HepG2 (cell line): ENCODE data around the gene NKAIN4.

Experiments
- CTCF ChIP-seq: sonication (generic); formaldehyde crosslinking; IDR thresholded peaks from 2 replicates; pipeline ENCODE4 v1.5.0; 2020; ENCODE audit warnings: mild to moderate bottlenecking, missing genetic modification reagents, moderate library complexity
- FOXJ3 ChIP-seq: sonication (generic); formaldehyde crosslinking; IDR thresholded peaks from 2 replicates; pipeline ENCODE4 v1.4.0; 2020; ENCODE audit warnings: missing genetic modification reagents, mild to moderate bottlenecking, borderline replicate concordance
- MAFK ChIP-seq, 2 experiments: IDR thresholded peaks in 1 of 2; conservative IDR thresholded peaks in 1 of 2; 2 replicates each; pipeline ENCODE4 v1.6.1; 2011; ENCODE audit warnings: improper control_type of control experiment in 2 of 2, low read length in 2 of 2
- PHB2 ChIP-seq: fragments of 450-650 bp; IDR thresholded peaks from 2 replicates; pipeline ENCODE4 v1.6.1; 2018; ENCODE audit not compliant: partially characterized antibody
- POLR2A ChIP-seq, 2 experiments: IDR thresholded peaks; 2 replicates each; pipeline ENCODE4 v1.6.1; 2011; ENCODE audit warnings: low read depth in 2 of 2, low read length in 2 of 2, mild to moderate bottlenecking in 1 of 2, moderate library complexity in 1 of 2; ENCODE audit not compliant: insufficient read depth in 1 of 2
- TFAP4 ChIP-seq: sonication (generic); IDR thresholded peaks from 2 replicates; pipeline ENCODE4 v1.6.1; 2016; ENCODE audit warnings: low read depth, borderline replicate concordance
- UBTF ChIP-seq: sonication (generic); formaldehyde crosslinking; IDR thresholded peaks from 2 replicates; pipeline ENCODE4 v1.4.0; 2020; ENCODE audit warnings: mild to moderate bottlenecking, missing genetic modification reagents
- ZNF274 ChIP-seq: sonication (generic); formaldehyde crosslinking; IDR thresholded peaks from 2 replicates; pipeline ENCODE4 v1.5.1; 2020; ENCODE audit warnings: mild to moderate bottlenecking, missing genetic modification reagents
- ZNF431 ChIP-seq: sonication (generic); formaldehyde crosslinking; IDR thresholded peaks from 2 replicates; pipeline ENCODE4 v1.9.0; 2022; ENCODE audit warnings: missing genetic modification reagents, low read depth, mild to moderate bottlenecking, borderline replicate concordance
- ZNF577 ChIP-seq: sonication (generic); formaldehyde crosslinking; IDR thresholded peaks from 2 replicates; pipeline ENCODE4 v1.4.0; 2020; ENCODE audit warnings: mild to moderate bottlenecking, low read depth, missing genetic modification reagents, borderline replicate concordance
- ZNF660 ChIP-seq: sonication (generic); formaldehyde crosslinking; IDR thresholded peaks from 2 replicates; pipeline ENCODE4 v1.5.1; 2020; ENCODE audit warnings: mild to moderate bottlenecking, low read depth, missing genetic modification reagents, borderline replicate concordance

GRCh38 chr20:63254606-63255384 is 532 bp upstream of the NKAIN4 start:
- TF ChIP-seq ZNF274 (CRISPR knock-in tag) (no peak), CTCF (no peak), PHB2 (no peak), ZNF577 (no peak), FOXJ3 (no peak), ZNF431 (CRISPR knock-in tag) (no peak), UBTF (CRISPR knock-in tag) (no peak), MAFK (conservative IDR thresholded peaks at IDR 0.05 in 1 of 2, IDR thresholded peaks at IDR 0.05 in 1 of 2; ENCODE audit: low read length in 2 of 2) (no peak), TFAP4 (no peak), POLR2A (IDR thresholded peaks at IDR 0.05; ENCODE audit: insufficient read depth in 1 of 2, low read depth in 2 of 2, low read length in 2 of 2) (no peak), ZNF660 (CRISPR knock-in tag) (no peak)
